ENCODE measurements around the gene MAP4K2. TPM values are rescaled to one million over a fixed set of nuclear protein-coding genes. Genes with fewer than 3 reads are reported as not detected.

The MAP4K2 gene
- total and polyA plus RNA-seq, 2 of the 8 experiments (the other 6 are each of a cell fraction or from before 2014, with no cell fraction given) = 20.1 to 20.7 TPM

GRCh38 chr11:64774144-64774543 lies 28.9 kb downstream of the MAP4K2 start (continued):
- TF ChIP-seq CHD7 (IDR thresholded peaks at IDR 0.05; ENCODE audit: insufficient replicate concordance, low read length) = no peak
- TF ChIP-seq SIN3A (conservative IDR thresholded peaks at IDR 0.05 in 1 of 2, IDR thresholded peaks at IDR 0.05 in 1 of 2; ENCODE audit: low read depth in 1 of 2, low read length in 2 of 2) = no peak
- TF ChIP-seq, protein P1, sequence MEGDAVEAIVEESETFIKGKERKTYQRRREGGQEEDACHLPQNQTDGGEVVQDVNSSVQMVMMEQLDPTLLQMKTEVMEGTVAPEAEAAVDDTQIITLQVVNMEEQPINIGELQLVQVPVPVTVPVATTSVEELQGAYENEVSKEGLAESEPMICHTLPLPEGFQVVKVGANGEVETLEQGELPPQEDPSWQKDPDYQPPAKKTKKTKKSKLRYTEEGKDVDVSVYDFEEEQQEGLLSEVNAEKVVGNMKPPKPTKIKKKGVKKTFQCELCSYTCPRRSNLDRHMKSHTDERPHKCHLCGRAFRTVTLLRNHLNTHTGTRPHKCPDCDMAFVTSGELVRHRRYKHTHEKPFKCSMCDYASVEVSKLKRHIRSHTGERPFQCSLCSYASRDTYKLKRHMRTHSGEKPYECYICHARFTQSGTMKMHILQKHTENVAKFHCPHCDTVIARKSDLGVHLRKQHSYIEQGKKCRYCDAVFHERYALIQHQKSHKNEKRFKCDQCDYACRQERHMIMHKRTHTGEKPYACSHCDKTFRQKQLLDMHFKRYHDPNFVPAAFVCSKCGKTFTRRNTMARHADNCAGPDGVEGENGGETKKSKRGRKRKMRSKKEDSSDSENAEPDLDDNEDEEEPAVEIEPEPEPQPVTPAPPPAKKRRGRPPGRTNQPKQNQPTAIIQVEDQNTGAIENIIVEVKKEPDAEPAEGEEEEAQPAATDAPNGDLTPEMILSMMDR (IDR thresholded peaks at IDR 0.05; ENCODE audit: control extremely low read depth in 1 of 3, insufficient read depth in 1 of 3, low read depth in 1 of 3, low read length in 3 of 3) = no peak
- TF ChIP-seq ZNF274 (IDR thresholded peaks at IDR 0.05; ENCODE audit: borderline replicate concordance, extremely low read depth, low read length) = no peak
- TF ChIP-seq POLR2AphosphoS5 (IDR thresholded peaks at IDR 0.05; ENCODE audit: low read depth, low read length) = no peak; the same call in 1 of the 2 replicates
- TF ChIP-seq ASH2L (IDR thresholded peaks at IDR 0.05; ENCODE audit: low read length) = no peak
- TF ChIP-seq SIRT6 (IDR thresholded peaks at IDR 0.05; ENCODE audit: low read length) = no peak
- no peak for TF ChIP-seq EZH2 (IDR thresholded peaks at IDR 0.05; ENCODE audit: low read depth, low read length, severe bottlenecking)
- TF ChIP-seq SP1 (IDR thresholded peaks at IDR 0.05; ENCODE audit: low read depth, low read length) = no peak

All from H1 (cell line).